Smooth muscle cell (in vitro differentiated cells): ENCODE data around the gene ZSWIM6. TPM values are rescaled to one million over a fixed set of nuclear protein-coding genes. Genes with fewer than 3 reads are reported as not detected.

Experiments
- DNase-seq: peaks from one replicate; lab custom pipeline; 2025; ENCODE audit not compliant: unreplicated experiment; lab: John Stamatoyannopoulos, UW
- H2AFZ ChIP-seq: fragments of 200-600 bp; sonication (generic); 2 replicates; pipeline ENCODE4 v1.6.0; 2016; ENCODE audit warnings: antibody characterized with exemption, low read depth, mild to moderate bottlenecking
- H3F3A ChIP-seq: fragments of 200-600 bp; sonication (generic); 2 replicates; pipeline ENCODE4 v1.6.0; 2017; ENCODE audit warnings: antibody characterized with exemption, low read depth
- H3K27ac ChIP-seq: fragments of 200-600 bp; sonication (generic); 2 replicates; pipeline ENCODE4 v1.5.1; 2016; ENCODE audit warnings: low read depth, mild to moderate bottlenecking
- H3K27me3 ChIP-seq: fragments of 200-600 bp; sonication (generic); 2 replicates; pipeline ENCODE4 v1.6.1; 2016; ENCODE audit warnings: low read depth, mild to moderate bottlenecking
- H3K36me3 ChIP-seq: fragments of 200-600 bp; sonication (generic); 2 replicates; pipeline ENCODE4 v1.5.1; 2016; ENCODE audit warnings: low read depth
- H3K4me1 ChIP-seq: fragments of 200-600 bp; sonication (generic); 2 replicates; pipeline ENCODE4 v1.5.1; 2016; ENCODE audit warnings: low read depth
- H3K4me2 ChIP-seq: fragments of 200-600 bp; sonication (generic); 2 replicates; pipeline ENCODE4 v1.6.0; 2016; ENCODE audit warnings: mild to moderate bottlenecking
- H3K4me3 ChIP-seq: fragments of 200-600 bp; sonication (generic); 2 replicates; pipeline ENCODE4 v1.5.1; 2016; ENCODE audit warnings: mild to moderate bottlenecking
- H3K79me2 ChIP-seq: fragments of 200-600 bp; sonication (generic); 2 replicates; pipeline ENCODE4 v1.6.0; 2016; ENCODE audit warnings: low read depth, mild to moderate bottlenecking
- H3K9ac ChIP-seq: fragments of 200-600 bp; sonication (generic); 2 replicates; pipeline ENCODE4 v1.6.0; 2016; ENCODE audit warnings: low read depth
- H3K9me3 ChIP-seq: fragments of 200-600 bp; sonication (generic); replicated peaks from 2 replicates; pipeline ENCODE4 v1.5.1; 2016; ENCODE audit warnings: low read depth
- H4K20me1 ChIP-seq: fragments of 200-600 bp; sonication (generic); 2 replicates; pipeline ENCODE4 v1.6.0; 2016; ENCODE audit warnings: low read depth
- CTCF ChIP-seq: fragments of 200-600 bp; sonication (generic); IDR thresholded peaks from 2 replicates; pipeline ENCODE4 v1.5.1; 2017; ENCODE audit warnings: borderline replicate concordance, mild to moderate bottlenecking, antibody characterized with exemption; ENCODE audit not compliant: insufficient read depth, poor library complexity, severe bottlenecking
- WGBS: methylation state at CpG from one replicate; pipeline ENCODE4 v1.1.7; 2016; ENCODE audit warnings: low lambda C conversion rate; 5-methylcytosine and 5-hydroxymethylcytosine counted together
- polyA plus RNA-seq: library from polyadenylated mRNA; unstranded; fragments of >200 nt; fragmentation: Nextera tagmentation; extraction: Ambion mirVana; gene quantifications from 2 replicates; pipeline ENCODE4 v1.2.1, GENCODE V29; 2016
- total RNA-seq: library from RNA; depleted of rRNA; stranded (reverse); fragments of >200 nt; gene quantifications from 2 replicates; pipeline ENCODE4 v1.2.3, GENCODE V29; 2014

ZSWIM6 gene
- total and polyA plus RNA-seq, 2 experiments from 2014 or later: 9.1 to 25.5 TPM

GRCh38 chr5:61318376-61318775, 13.7 kb upstream of the ZSWIM6 start:
- H3K9me3 ChIP-seq: no peaks in the 10 kb centered on the region
- DNase-seq: no peak
- no peak overlapping the region for H2AFZ ChIP-seq
- H4K20me1 ChIP-seq: no peaks in the 10 kb centered on the region
- no peaks in the 10 kb centered on the region for H3K27me3 ChIP-seq
- H3K79me2 ChIP-seq: no peaks in the 10 kb centered on the region
- TF ChIP-seq CTCF: no peak
- H3K4me2 ChIP-seq: no peak overlapping the region
- H3K4me1 ChIP-seq: peaks cover 17% of the 10 kb centered on the region
- no peak overlapping the region for H3K27ac ChIP-seq
- H3K4me3 ChIP-seq: no peak overlapping the region
- H3F3A ChIP-seq: peaks cover 12% of the 10 kb centered on the region
- H3K9ac ChIP-seq: no peak overlapping the region
- 96% methylated on average over 3 of the region's 3 CpGs for WGBS
- H3K36me3 ChIP-seq: no peaks in the 10 kb centered on the region

GRCh38 chr5:61319388-61320146, 12.5 kb upstream of the ZSWIM6 start:
- Histone ChIP-seq H2AFZ (peak overlapping the region; percentile 26), H4K20me1 (no peaks in the 10 kb centered on the region), H3K9ac (no peak overlapping the region), H3K9me3 (no peaks in the 10 kb centered on the region), H3K27ac (no peak overlapping the region), H3K27me3 (no peaks in the 10 kb centered on the region), H3K4me2 (no peak overlapping the region), H3F3A (peaks cover 8% of the 10 kb centered on the region), H3K79me2 (no peaks in the 10 kb centered on the region), H3K4me3 (no peak overlapping the region), H3K36me3 (no peaks in the 10 kb centered on the region), H3K4me1 (peaks cover 13% of the 10 kb centered on the region)
- WGBS: 64% methylated on average over 9 of the region's 9 CpGs
- no peak for DNase-seq
- TF ChIP-seq CTCF: no peak

GRCh38 chr5:61320860-61321259, 11.2 kb upstream of the ZSWIM6 start:
- H2AFZ ChIP-seq: no peak overlapping the region
- no peak overlapping the region for H3K27ac ChIP-seq
- no peaks in the 10 kb centered on the region for H3K27me3 ChIP-seq
- H3K4me2 ChIP-seq: no peak overlapping the region
- no peak overlapping the region for H3K4me3 ChIP-seq
- DNase-seq: no peak
- no peaks in the 10 kb centered on the region for H4K20me1 ChIP-seq
- no peak overlapping the region for H3K9ac ChIP-seq
- H3K4me1 ChIP-seq: peaks cover 6% of the 10 kb centered on the region
- WGBS: 89% methylated on average over 3 of the region's 3 CpGs
- H3K9me3 ChIP-seq: no peaks in the 10 kb centered on the region
- no peaks in the 10 kb centered on the region for H3K36me3 ChIP-seq
- H3F3A ChIP-seq: no peaks in the 10 kb centered on the region
- H3K79me2 ChIP-seq: no peaks in the 10 kb centered on the region
- TF ChIP-seq CTCF: no peak

- Histone ChIP-seq H3K4me2 (no peak overlapping the region), H3K27ac (no peak overlapping the region), H3K4me3 (no peak overlapping the region), H3K4me1 (peaks cover 6% of the 10 kb centered on the region), H3K9me3 (no peaks in the 10 kb centered on the region), H3K27me3 (no peaks in the 10 kb centered on the region), H3K36me3 (no peaks in the 10 kb centered on the region), H3F3A (no peaks in the 10 kb centered on the region), H3K9ac (no peak overlapping the region), H4K20me1 (no peaks in the 10 kb centered on the region), H3K79me2 (no peaks in the 10 kb centered on the region), H2AFZ (no peak overlapping the region)
- 97% methylated on average over 2 of the region's 2 CpGs for WGBS
- no peak for DNase-seq
- no peak for TF ChIP-seq CTCF
Measured at GRCh38 chr5:61321669-61322068, 10.4 kb upstream of the ZSWIM6 start.
